Memory B cell (primary cell): ENCODE measurements around the gene HBQ1.
"Not testable (repeated sequence)": the region's sequence is repeated elsewhere in the genome, so short reads cannot be mapped to it uniquely, and the experiment has no call there.

ENCODE experiments used
- ATAC-seq: fragments of 150-1000 bp; cut with Tn5 transposase; 2 replicates; pipeline ENCODE4 v1.10.0; 2021; ENCODE audit warnings: low read depth, mild to moderate bottlenecking, moderate library complexity
- DNase-seq, 2 donors: peaks; one replicate each; pipeline ENCODE4 v3.0.0; 2022; ENCODE audit warnings: low spot score in 2 of 2
- H3K27ac Mint-ChIP-seq: one replicate; pipeline ENCODE4 v1.8.0; 2022; ENCODE audit warnings: mild to moderate bottlenecking, moderate library complexity, mixed read lengths
- H3K27me3 Mint-ChIP-seq: one replicate; pipeline ENCODE4 v1.8.0; 2022; ENCODE audit warnings: mixed read lengths
- H3K36me3 Mint-ChIP-seq: one replicate; pipeline ENCODE4 v1.8.0; 2022; ENCODE audit warnings: mild to moderate bottlenecking, mixed read lengths
- H3K4me1 Mint-ChIP-seq: one replicate; pipeline ENCODE4 v1.8.0; 2022; ENCODE audit warnings: mixed read lengths
- H3K4me3 Mint-ChIP-seq: one replicate; pipeline ENCODE4 v1.8.0; 2022; ENCODE audit warnings: mild to moderate bottlenecking, moderate library complexity, mixed read lengths
- H3K9me3 Mint-ChIP-seq: one replicate; pipeline ENCODE4 v1.8.0; 2022; ENCODE audit warnings: mixed read lengths

Gene HBQ1

DNA sequence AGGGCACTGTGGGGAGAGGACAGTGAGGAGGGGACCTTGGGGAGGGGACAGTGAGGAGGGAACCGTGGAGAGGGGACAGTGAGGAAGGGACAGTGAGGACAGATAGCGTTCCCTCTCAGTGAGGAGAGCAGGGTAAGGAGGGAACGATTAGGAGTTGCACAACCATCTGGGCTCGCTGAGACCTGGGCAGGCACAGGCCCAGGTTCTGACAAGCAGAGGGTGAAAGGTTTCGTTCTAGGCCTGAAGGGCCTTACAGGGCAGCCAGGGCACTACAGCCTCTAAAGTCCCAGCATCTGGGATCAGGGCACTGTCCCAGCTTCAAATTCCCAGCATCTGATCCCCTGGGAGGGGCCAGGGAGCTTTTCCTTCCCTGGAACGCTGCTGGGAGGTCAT is 27.1 kb upstream of the HBQ1 start:
- peaks cover 18% of the 10 kb centered on the region for H3K27me3 Mint-ChIP-seq
- ATAC-seq, H3K4me1 Mint-ChIP-seq, H3K9me3 Mint-ChIP-seq, DNase-seq, H3K36me3 Mint-ChIP-seq: not testable (repeated sequence)
- H3K27ac Mint-ChIP-seq = peak overlapping the region; percentile 42
- peak overlapping the region; percentile 66 for H3K4me3 Mint-ChIP-seq

GRCh38 chr16:153550-154216 is 26.6 kb upstream of the HBQ1 start:
- H3K27ac Mint-ChIP-seq, H3K4me1 Mint-ChIP-seq, H3K9me3 Mint-ChIP-seq, DNase-seq, H3K36me3 Mint-ChIP-seq, H3K4me3 Mint-ChIP-seq: not testable (repeated sequence)
- peaks cover 21% of the 10 kb centered on the region for H3K27me3 Mint-ChIP-seq
- ATAC-seq = peak; percentile 26

DNA sequence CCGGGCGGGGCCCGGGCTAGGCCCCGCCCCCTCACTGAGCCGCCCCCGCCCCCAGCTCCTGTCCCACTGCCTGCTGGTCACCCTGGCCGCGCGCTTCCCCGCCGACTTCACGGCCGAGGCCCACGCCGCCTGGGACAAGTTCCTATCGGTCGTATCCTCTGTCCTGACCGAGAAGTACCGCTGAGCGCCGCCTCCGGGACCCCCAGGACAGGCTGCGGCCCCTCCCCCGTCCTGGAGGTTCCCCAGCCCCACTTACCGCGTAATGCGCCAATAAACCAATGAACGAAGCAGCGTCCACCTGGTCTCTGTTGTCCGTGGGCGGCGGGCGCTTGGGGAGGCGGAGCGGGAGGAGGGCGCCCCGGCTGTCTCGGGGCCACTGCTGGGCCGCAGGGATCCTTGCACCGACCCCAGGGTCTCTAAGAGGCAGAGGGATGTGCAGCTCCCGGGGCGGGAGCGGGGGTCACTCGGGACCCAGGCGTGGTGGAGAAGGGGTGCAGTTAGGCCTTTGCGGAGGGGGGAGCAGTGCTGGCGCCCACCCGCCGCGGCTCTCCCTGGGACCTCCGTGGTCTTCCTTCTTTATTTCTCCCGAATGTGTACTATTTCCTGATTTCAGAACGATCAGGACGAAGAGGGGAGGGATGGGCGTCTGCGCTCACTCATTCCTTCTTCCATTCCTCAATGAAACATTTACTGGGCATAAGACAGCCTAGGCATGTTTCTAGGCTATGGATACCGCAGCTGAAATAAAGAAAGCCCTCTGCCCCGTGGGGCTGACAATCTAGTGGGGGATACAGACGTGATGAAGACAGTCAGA is 25.8 kb upstream of the HBQ1 start:
- peak overlapping the region; percentile 61 for H3K4me3 Mint-ChIP-seq
- no peaks in the 10 kb centered on the region for H3K36me3 Mint-ChIP-seq
- peak; percentile 43 for ATAC-seq
- H3K4me1 Mint-ChIP-seq = peaks cover 11% of the 10 kb centered on the region
- no peak for DNase-seq
- H3K9me3 Mint-ChIP-seq = no peaks in the 10 kb centered on the region
- H3K27ac Mint-ChIP-seq = no peak overlapping the region
- peaks cover 22% of the 10 kb centered on the region for H3K27me3 Mint-ChIP-seq

DNA sequence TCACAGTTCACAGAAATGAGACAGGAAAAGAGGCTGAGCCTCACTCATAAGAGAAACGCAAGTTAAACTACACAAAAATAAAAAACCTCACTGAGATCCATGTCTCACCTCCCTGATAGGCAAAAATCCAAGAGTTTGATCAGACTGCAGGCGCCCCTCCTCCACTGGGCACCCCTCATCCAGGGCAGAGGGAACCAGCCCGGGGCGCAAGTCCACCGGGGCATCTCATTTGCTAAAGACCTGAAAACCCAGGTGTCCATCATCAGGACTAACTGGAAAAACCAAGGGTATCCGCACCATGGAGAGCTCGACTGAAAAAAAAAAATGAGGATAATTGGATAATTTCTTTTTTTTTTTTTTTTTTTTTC is 25.2 kb upstream of the HBQ1 start:
- Mint-ChIP-seq H3K9me3 (no peaks in the 10 kb centered on the region), H3K4me3 (peak overlapping the region; percentile 49), H3K27me3 (peaks cover 26% of the 10 kb centered on the region), H3K27ac (no peak overlapping the region), H3K36me3 (no peaks in the 10 kb centered on the region), H3K4me1 (peaks cover 13% of the 10 kb centered on the region)
- DNase-seq (no peak), ATAC-seq (no peak)

DNA sequence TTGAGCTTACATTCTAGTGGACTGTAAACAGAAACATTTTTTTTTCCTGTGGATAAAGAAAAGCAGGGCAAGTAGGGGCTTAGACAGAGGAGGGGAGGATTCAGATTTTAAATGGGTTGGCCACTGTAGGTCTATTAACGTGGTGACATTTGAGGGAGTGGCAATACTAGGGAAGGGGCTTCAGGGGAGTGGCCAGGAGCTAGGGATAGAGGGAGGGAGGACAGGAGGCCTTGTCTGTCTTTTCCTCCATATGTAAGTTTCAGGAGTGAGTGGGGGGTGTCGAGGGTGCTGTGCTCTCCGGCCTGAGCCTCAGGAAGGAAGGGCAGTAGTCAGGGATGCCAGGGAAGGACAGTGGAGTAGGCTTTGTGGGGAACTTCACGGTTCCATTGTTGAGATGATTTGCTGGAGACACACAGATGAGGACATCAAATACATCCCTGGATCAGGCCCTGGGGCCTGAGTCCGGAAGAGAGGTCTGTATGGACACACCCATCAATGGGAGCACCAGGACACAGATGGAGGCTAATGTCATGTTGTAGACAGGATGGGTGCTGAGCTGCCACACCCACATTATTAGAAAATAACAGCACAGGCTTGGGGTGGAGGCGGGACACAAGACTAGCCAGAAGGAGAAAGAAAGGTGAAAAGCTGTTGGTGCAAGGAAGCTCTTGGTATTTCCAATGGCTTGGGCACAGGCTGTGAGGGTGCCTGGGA is 21.0 kb upstream of the HBQ1 start:
- no peaks in the 10 kb centered on the region for H3K9me3 Mint-ChIP-seq
- H3K4me3 Mint-ChIP-seq = no peak overlapping the region
- H3K36me3 Mint-ChIP-seq = no peaks in the 10 kb centered on the region
- H3K27me3 Mint-ChIP-seq = peaks cover 26% of the 10 kb centered on the region
- no peak for DNase-seq
- peaks cover 9% of the 10 kb centered on the region for H3K4me1 Mint-ChIP-seq
- no peak overlapping the region for H3K27ac Mint-ChIP-seq
- ATAC-seq = no peak

DNA sequence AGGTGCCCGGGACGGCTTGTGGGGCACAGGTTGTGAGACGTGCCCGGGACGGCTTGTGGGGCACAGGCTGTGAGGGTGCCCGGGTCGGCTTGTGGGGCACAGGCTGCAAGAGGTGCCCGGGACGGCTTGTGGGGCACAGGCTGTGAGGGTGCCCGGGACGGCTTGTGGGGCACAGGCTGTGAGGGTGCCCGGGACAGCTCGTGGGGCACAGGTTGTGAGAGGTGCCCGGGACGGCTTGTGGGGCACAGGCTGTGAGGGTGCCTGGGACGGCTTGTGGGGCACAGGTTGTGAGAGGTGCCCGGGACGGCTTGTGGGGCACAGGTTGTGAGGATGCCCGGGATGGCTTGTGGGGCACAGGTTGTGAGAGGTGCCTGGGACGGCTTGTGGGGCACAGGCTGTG is 20.0 kb upstream of the HBQ1 start:
- peaks cover 20% of the 10 kb centered on the region for H3K27me3 Mint-ChIP-seq
- ATAC-seq, H3K36me3 Mint-ChIP-seq, H3K27ac Mint-ChIP-seq, H3K4me3 Mint-ChIP-seq, H3K9me3 Mint-ChIP-seq, DNase-seq, H3K4me1 Mint-ChIP-seq: not testable (repeated sequence)

DNA sequence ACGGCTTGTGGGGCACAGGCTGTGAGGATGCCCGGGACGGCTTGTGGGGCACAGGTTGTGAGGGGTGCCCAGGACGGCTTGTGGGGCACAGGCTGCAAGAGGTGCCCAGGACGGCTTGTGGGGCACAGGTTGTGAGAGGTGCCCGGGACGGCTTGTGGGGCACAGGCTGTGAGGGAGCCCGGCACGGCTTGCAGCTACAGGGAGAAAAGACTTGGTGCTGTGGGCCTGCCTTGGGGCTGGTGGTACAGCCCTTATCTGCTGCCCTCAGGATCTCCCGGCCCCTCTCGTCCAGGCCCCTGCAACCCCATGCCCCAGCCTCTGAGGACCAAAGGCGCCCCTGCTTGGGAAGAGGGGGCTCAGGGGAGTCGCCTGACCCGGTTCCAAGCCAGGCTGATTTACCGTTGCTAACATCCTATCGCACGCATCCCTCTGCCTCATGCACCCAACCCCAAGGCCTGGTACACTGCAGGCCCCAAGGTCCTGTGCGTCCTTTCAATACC is 19.5 kb upstream of the HBQ1 start:
- peaks cover 20% of the 10 kb centered on the region for H3K27me3 Mint-ChIP-seq
- peaks cover 3% of the 10 kb centered on the region for H3K4me1 Mint-ChIP-seq
- H3K9me3 Mint-ChIP-seq = no peaks in the 10 kb centered on the region
- no peak overlapping the region for H3K27ac Mint-ChIP-seq
- DNase-seq (no peak), ATAC-seq (no peak)
- no peak overlapping the region for H3K4me3 Mint-ChIP-seq
- no peaks in the 10 kb centered on the region for H3K36me3 Mint-ChIP-seq

DNA sequence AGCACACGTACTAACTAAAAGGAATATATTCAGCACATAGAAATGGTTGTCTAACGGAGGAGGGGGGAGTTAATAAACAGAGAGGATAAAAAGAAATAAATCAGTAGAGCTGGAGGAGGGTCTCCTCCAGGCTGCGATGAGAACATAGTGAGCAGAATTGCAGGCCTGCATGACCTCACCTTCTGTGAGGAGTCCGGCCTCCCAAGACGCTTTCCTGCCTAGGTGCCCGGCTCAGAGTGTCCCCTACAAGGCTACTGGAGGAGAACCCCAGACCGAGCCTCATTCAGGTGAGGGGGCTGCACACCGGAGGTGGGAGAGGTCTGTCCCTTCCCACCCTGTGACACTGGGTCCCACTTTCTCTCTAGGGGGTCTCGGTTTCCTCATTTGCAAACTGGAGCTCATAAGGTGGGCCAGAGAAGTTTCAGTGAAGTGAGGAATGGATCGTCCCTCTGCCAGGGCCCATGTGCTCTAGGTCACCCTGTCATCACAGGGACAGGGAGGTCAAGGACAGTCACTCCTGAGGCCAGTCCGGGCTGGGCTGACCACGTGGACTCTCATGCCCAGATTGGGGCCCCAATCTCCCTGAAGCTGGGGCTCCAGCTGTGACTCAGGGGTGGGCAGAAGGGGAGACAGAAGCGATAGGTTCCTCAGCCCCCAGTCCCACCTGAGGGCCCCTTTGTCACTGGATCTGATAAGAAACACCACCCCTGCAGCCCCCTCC is 17.8 kb upstream of the HBQ1 start:
- H3K4me3 Mint-ChIP-seq = no peak overlapping the region

GRCh38 chr16:163139-163538 is 17.1 kb upstream of the HBQ1 start:
- H3K27me3 Mint-ChIP-seq = peaks cover 25% of the 10 kb centered on the region

More for the DNA sequence above, 17.8 kb upstream of the HBQ1 start:
- DNase-seq = no peak
- H3K27ac Mint-ChIP-seq = no peak overlapping the region
- peaks cover 3% of the 10 kb centered on the region for H3K4me1 Mint-ChIP-seq
- peaks cover 23% of the 10 kb centered on the region for H3K27me3 Mint-ChIP-seq
- no peaks in the 10 kb centered on the region for H3K36me3 Mint-ChIP-seq
- H3K9me3 Mint-ChIP-seq = no peaks in the 10 kb centered on the region
- ATAC-seq = no peak

DNA sequence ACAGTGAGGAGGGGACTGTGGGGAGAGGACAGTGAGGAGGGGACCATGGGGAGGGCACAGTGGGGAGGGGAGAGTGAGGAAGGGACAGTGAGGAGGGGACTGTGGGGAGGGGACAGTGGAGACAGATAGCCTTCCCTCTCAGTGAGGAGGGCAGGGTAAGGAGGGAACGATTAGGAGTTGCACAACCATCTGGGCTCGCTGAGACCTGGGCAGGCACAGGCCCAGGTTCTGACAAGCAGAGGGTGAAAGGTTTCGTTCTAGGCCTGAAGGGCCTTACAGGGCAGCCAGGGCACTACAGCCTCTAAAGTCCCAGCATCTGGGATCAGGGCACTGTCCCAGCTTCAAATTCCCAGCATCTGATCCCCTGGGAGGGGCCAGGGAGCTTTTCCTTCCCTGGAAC is 16.6 kb upstream of the HBQ1 start:
- H3K4me1 Mint-ChIP-seq, ATAC-seq, H3K4me3 Mint-ChIP-seq, H3K9me3 Mint-ChIP-seq, H3K36me3 Mint-ChIP-seq, DNase-seq, H3K27ac Mint-ChIP-seq: not testable (repeated sequence)
- H3K27me3 Mint-ChIP-seq = peaks cover 27% of the 10 kb centered on the region

More at GRCh38 chr16:163139-163538, 17.1 kb upstream of the HBQ1 start:
- not testable (repeated sequence) for H3K4me1 Mint-ChIP-seq, H3K9me3 Mint-ChIP-seq, H3K36me3 Mint-ChIP-seq, ATAC-seq, H3K27ac Mint-ChIP-seq, H3K4me3 Mint-ChIP-seq, DNase-seq

- H3K36me3 Mint-ChIP-seq, DNase-seq, H3K4me3 Mint-ChIP-seq, H3K27ac Mint-ChIP-seq, H3K4me1 Mint-ChIP-seq, H3K9me3 Mint-ChIP-seq: not testable (repeated sequence)
- H3K27me3 Mint-ChIP-seq = peaks cover 27% of the 10 kb centered on the region
- peak; percentile 36 for ATAC-seq
Observed at GRCh38 chr16:164134-164823, 16.0 kb upstream of the HBQ1 start.

- Mint-ChIP-seq H3K4me3 (peak overlapping the region; percentile 53), H3K4me1 (peaks cover 3% of the 10 kb centered on the region), H3K27me3 (peaks cover 24% of the 10 kb centered on the region), H3K9me3 (no peaks in the 10 kb centered on the region), H3K36me3 (peaks cover 1% of the 10 kb centered on the region), H3K27ac (no peak overlapping the region)
- no peak for ATAC-seq
- DNase-seq = no peak
Observed at GRCh38 chr16:164827-165538, 15.3 kb upstream of the HBQ1 start.
